OCI-LY7 (cell line): ENCODE measurements around the gene PLOD1. TPM values are rescaled to one million over a fixed set of nuclear protein-coding genes. Genes with fewer than 3 reads are reported as not detected.

Experiments
- BruUV-seq: library from RNA; stranded (reverse); fragments of 400-500 nt; replicated peaks from 2 replicates; lab custom pipeline; 2021; lab: Mats Ljungman, UMichigan
- CTCF ChIA-PET: fragments of 300-600 bp; sonication (Branson Sonifier 250); formaldehyde crosslinking; loops from one replicate; lab custom pipeline; 2022; ENCODE audit warnings: antibody characterized with exemption; ENCODE audit not compliant: unreplicated experiment; lab: Charles Lee
- POLR2A ChIA-PET: fragments of 300-600 bp; sonication (Branson Sonifier 250); formaldehyde crosslinking; loops from one replicate; lab custom pipeline; 2022; ENCODE audit warnings: antibody characterized with exemption; lab: Charles Lee
- DNase-seq: peaks from one replicate; pipeline ENCODE4 v3.0.0-alpha.2; 2015; ENCODE audit warnings: low spot score
- H2AFZ ChIP-seq: fragments of 200-600 bp; sonication (generic), shearing (Covaris generic); 2 replicates; pipeline ENCODE4 v1.6.1; 2014; ENCODE audit warnings: mild to moderate bottlenecking, antibody characterized with exemption, low read length, moderate library complexity
- H3K27ac ChIP-seq: fragments of 200-600 bp; sonication (generic); 2 replicates; pipeline ENCODE4 v1.5.1; 2014; ENCODE audit warnings: mixed run types, low read depth, mild to moderate bottlenecking, moderate library complexity, low read length, inconsistent platforms; ENCODE audit not compliant: poor library complexity, severe bottlenecking
- H3K36me3 ChIP-seq: fragments of 200-600 bp; sonication (generic); 2 replicates; pipeline ENCODE4 v1.6.1; 2014; ENCODE audit warnings: mild to moderate bottlenecking, antibody characterized with exemption, low read length, moderate library complexity, mixed read lengths; ENCODE audit not compliant: insufficient read depth
- H3K4me1 ChIP-seq: fragments of 200-600 bp; sonication (generic); 2 replicates; pipeline ENCODE4 v1.5.1; 2014; ENCODE audit warnings: mild to moderate bottlenecking, low read length; ENCODE audit not compliant: insufficient read depth, poor library complexity, severe bottlenecking
- H3K4me2 ChIP-seq: fragments of 200-600 bp; sonication (generic); 2 replicates; pipeline ENCODE4 v1.6.1; 2014; ENCODE audit warnings: mild to moderate bottlenecking, low read length
- H3K4me3 ChIP-seq: fragments of 200-600 bp; sonication (generic); 2 replicates; pipeline ENCODE4 v1.5.1; 2014; ENCODE audit warnings: mild to moderate bottlenecking, low read depth, low read length; ENCODE audit not compliant: poor library complexity, severe bottlenecking
- H3K79me2 ChIP-seq: fragments of 200-600 bp; sonication (generic); 2 replicates; pipeline ENCODE4 v1.6.1; 2016; ENCODE audit warnings: low read depth, mild to moderate bottlenecking, low read length, moderate library complexity, mixed read lengths; ENCODE audit not compliant: insufficient read depth
- H3K9me2 ChIP-seq: fragments of 200-600 bp; sonication (generic); 2 replicates; pipeline ENCODE4 v1.6.1; 2016; ENCODE audit warnings: mild to moderate bottlenecking, low read length, mixed read lengths; ENCODE audit not compliant: insufficient read depth
- H3K9me3 ChIP-seq: fragments of 200-600 bp; sonication (generic); 2 replicates; pipeline ENCODE4 v1.6.1; 2014; ENCODE audit warnings: mild to moderate bottlenecking, mixed run types, low read length, mixed read lengths
- H4K20me1 ChIP-seq: fragments of 200-600 bp; sonication (generic); 2 replicates; pipeline ENCODE4 v1.6.1; 2014; ENCODE audit warnings: mild to moderate bottlenecking, antibody characterized with exemption, low read length, moderate library complexity, mixed read lengths; ENCODE audit not compliant: insufficient read depth
- EZH2phosphoT487 ChIP-seq: fragments of 200-600 bp; sonication (generic); IDR thresholded peaks from 2 replicates; pipeline ENCODE4 v1.6.1; 2018; ENCODE audit warnings: low read depth, borderline replicate concordance, mild to moderate bottlenecking, mixed run types, antibody characterized with exemption, low read length, moderate library complexity, mixed read lengths
- intact Hi-C: fragments of 100-400 bp; cut with micrococcal nuclease; formaldehyde crosslinking; loops from one replicate; pipeline ENCODE4 v1.10.0; 2022; ENCODE audit not compliant: unreplicated experiment
- total RNA-seq, 2 experiments: library from RNA; depleted of rRNA in 1 of 2; stranded (reverse); fragments of >200 nt in 1 of 2; shearing (Covaris generic) in 1 of 2; gene quantifications; 2 replicates each; pipeline ENCODE4 v1.2.3, GENCODE V29; 2014 to 2022
- TF ChIP-seq, protein P1 (sequence below): fragments of 200-600 bp; sonication (generic); conservative IDR thresholded peaks from 2 replicates; pipeline ENCODE4 v1.5.1; 2014; ENCODE audit warnings: mild to moderate bottlenecking, antibody characterized with exemption, low read length, moderate library complexity, mixed read lengths

The PLOD1 gene
- total RNA-seq, 2 experiments from 2014 or later = 11.3 to 11.7 TPM

DNA sequence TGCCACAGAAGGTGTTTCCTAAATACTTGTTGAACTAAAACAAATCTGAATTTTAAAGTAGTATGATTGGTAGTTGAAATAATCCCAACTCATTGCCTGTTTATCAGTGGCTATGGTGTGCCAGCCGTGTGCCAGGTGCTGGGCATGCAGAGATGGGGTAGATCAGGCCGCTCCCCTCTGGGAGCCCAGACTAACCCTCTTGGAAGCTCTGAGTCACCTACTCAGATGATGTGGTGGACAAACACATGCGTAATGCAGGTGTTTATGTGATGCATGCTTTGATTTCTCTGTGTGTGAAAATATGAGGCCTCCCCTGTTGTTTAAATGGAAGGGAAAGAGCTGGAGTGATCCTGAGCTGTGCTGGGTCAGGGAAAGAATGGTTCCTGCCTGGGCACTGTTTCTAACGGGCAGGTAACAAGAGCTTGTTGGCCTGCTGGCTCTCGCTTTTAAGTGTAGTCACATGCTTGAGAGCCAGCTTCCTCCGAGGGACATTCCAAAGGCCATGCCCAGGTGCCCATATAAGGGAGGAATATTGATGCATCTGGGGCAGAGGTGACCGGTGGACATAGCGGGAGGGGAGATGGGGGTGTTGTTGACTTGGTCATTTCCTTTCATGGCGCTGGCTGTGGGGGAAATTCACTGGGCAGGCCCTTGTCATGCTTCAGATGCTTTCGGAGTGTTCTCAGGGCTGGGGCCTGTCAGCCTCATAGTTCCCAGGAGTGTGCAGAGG, 56.0 kb downstream of the PLOD1 start:
- H3K36me3 ChIP-seq = peaks cover 87% of the 10 kb centered on the region
- H3K4me3 ChIP-seq = no peak overlapping the region
- POLR2A ChIA-PET = no interaction called here
- H4K20me1 ChIP-seq = no peaks in the 10 kb centered on the region
- CTCF ChIA-PET = no interaction called here
- H3K9me2 ChIP-seq = no peaks in the 10 kb centered on the region
- H3K27ac ChIP-seq = no peak overlapping the region
- H3K4me1 ChIP-seq = no peaks in the 10 kb centered on the region
- intact Hi-C loops = no loop called here
- no peak overlapping the region for H3K4me2 ChIP-seq
- no peak overlapping the region for H2AFZ ChIP-seq
- no TSS peak for BruUV-seq
- H3K79me2 ChIP-seq = peaks cover 9% of the 10 kb centered on the region
- no peaks in the 10 kb centered on the region for H3K9me3 ChIP-seq
- no peak for TF ChIP-seq EZH2phosphoT487
- TF ChIP-seq, protein P1, sequence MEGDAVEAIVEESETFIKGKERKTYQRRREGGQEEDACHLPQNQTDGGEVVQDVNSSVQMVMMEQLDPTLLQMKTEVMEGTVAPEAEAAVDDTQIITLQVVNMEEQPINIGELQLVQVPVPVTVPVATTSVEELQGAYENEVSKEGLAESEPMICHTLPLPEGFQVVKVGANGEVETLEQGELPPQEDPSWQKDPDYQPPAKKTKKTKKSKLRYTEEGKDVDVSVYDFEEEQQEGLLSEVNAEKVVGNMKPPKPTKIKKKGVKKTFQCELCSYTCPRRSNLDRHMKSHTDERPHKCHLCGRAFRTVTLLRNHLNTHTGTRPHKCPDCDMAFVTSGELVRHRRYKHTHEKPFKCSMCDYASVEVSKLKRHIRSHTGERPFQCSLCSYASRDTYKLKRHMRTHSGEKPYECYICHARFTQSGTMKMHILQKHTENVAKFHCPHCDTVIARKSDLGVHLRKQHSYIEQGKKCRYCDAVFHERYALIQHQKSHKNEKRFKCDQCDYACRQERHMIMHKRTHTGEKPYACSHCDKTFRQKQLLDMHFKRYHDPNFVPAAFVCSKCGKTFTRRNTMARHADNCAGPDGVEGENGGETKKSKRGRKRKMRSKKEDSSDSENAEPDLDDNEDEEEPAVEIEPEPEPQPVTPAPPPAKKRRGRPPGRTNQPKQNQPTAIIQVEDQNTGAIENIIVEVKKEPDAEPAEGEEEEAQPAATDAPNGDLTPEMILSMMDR = no peak
- no peak for DNase-seq

DNA sequence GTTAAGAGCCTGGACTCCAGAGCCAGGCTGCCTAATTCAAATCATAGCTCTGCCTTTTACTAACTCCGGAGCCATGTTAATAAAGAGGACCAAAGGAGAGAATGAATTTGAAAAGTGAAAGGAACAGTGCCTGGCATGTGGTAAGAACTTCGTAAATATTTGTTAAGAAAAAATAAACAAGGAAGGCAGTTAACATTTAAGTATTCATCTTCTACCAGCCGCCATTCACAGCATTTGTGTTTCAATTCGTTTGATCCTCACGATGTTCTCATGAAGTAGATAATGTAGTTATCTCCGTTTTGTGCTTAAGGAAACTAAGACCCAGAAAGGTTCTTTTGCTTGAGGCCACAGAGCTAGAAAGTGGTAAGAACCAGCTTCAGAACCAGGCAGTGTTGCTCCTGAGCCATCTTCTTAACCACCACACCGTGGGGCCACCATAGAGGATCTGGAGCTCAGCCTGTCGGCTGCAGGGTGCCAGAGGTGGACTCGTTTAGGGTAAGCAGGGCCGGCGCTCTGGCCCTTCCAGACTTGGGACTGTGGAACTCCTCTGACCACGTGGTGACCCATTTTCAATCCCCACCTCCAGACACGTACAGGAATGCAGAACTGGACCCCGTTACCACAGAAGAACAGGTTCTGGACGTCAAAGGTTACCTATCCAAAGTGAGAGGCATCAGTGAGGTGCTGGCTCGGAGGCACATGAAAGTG, 57.6 kb downstream of the PLOD1 start:
- H3K4me2 ChIP-seq = no peak overlapping the region
- no peak for TF ChIP-seq EZH2phosphoT487
- TF ChIP-seq, protein P1 = no peak
- no peaks in the 10 kb centered on the region for H3K9me3 ChIP-seq
- no peaks in the 10 kb centered on the region for H3K9me2 ChIP-seq
- no peak overlapping the region for H3K4me3 ChIP-seq
- DNase-seq = no peak
- no peaks in the 10 kb centered on the region for H3K4me1 ChIP-seq
- no peak overlapping the region for H3K27ac ChIP-seq
- BruUV-seq = no TSS peak
- no peak overlapping the region for H2AFZ ChIP-seq
- intact Hi-C loops = no loop called here
- CTCF ChIA-PET = no interaction called here
- POLR2A ChIA-PET = interaction anchor here (1.0 to 1.1 kb wide), 2 partner anchors 27 to 39 kb away, joined by 3 to 5 read pairs; no protein-coding TSS in a partner anchor
- no peaks in the 10 kb centered on the region for H4K20me1 ChIP-seq
- peaks cover 88% of the 10 kb centered on the region for H3K36me3 ChIP-seq
- H3K79me2 ChIP-seq = peaks cover 4% of the 10 kb centered on the region; the same call in 1 of the 2 replicates
